Caco-2 (cell line): Measurements from ENCODE around the gene SYTL5. TPM values are rescaled to one million over a fixed set of nuclear protein-coding genes. Genes with fewer than 3 reads are reported as not detected.

Experiments used
- BruUV-seq: library from RNA; stranded (reverse); fragments of 400-500 nt; replicated peaks from 2 replicates; lab custom pipeline; 2021; lab: Mats Ljungman, UMichigan
- CTCF ChIA-PET: fragments of 300-600 bp; sonication (Branson Sonifier 250); formaldehyde crosslinking; loops from one replicate; lab custom pipeline; 2022; ENCODE audit warnings: antibody characterized with exemption; lab: Charles Lee
- POLR2A ChIA-PET: fragments of 300-600 bp; sonication (Branson Sonifier 250); formaldehyde crosslinking; loops from one replicate; lab custom pipeline; 2022; ENCODE audit warnings: antibody characterized with exemption; lab: Charles Lee
- DNase-seq, 2 experiments: peaks; one replicate each; pipeline versions ENCODE4 v3.0.0 to v3.0.0-alpha.2; 2020 to 2022
- H3K27me3 ChIP-seq: replicated peaks from 2 replicates; pipeline ENCODE4 v1.6.0; 2011; ENCODE audit warnings: low read length; ENCODE audit not compliant: control insufficient read depth, insufficient read depth
- H3K36me3 ChIP-seq: 2 replicates; pipeline ENCODE4 v1.5.1; 2011; ENCODE audit warnings: low read length; ENCODE audit not compliant: control insufficient read depth, insufficient read depth
- H3K4me1 ChIP-seq: fragments of 250-450 bp; sonication (Bioruptor Pico); 2 replicates; pipeline ENCODE4 v1.5.1; 2020; ENCODE audit warnings: mild to moderate bottlenecking
- H3K4me3 ChIP-seq: 2 replicates; pipeline ENCODE4 v1.5.1; 2011; ENCODE audit warnings: low read depth, mild to moderate bottlenecking, control low read depth, low read length
- H3K9me3 ChIP-seq: fragments of 250-450 bp; sonication (Bioruptor Pico); 2 replicates; pipeline ENCODE4 v1.5.1; 2020; ENCODE audit warnings: mild to moderate bottlenecking, moderate library complexity
- H3K27ac Mint-ChIP-seq: one replicate; pipeline ENCODE4 v1.8.0; 2022; ENCODE audit warnings: mixed read lengths; ENCODE audit not compliant: unreplicated experiment
- H3K27me3 Mint-ChIP-seq: one replicate; pipeline ENCODE4 v1.8.0; 2022; ENCODE audit warnings: mixed read lengths; ENCODE audit not compliant: insufficient read depth, unreplicated experiment
- H3K36me3 Mint-ChIP-seq: one replicate; pipeline ENCODE4 v1.8.0; 2022; ENCODE audit warnings: mild to moderate bottlenecking, mixed read lengths; ENCODE audit not compliant: insufficient read depth, unreplicated experiment
- H3K4me1 Mint-ChIP-seq: one replicate; pipeline ENCODE4 v1.8.0; 2022; ENCODE audit warnings: low read depth, mixed read lengths; ENCODE audit not compliant: unreplicated experiment
- H3K4me3 Mint-ChIP-seq: one replicate; pipeline ENCODE4 v1.8.0; 2022; ENCODE audit warnings: mild to moderate bottlenecking, moderate library complexity, mixed read lengths; ENCODE audit not compliant: unreplicated experiment
- H3K9me3 Mint-ChIP-seq: one replicate; pipeline ENCODE4 v1.8.0; 2022; ENCODE audit warnings: mixed read lengths; ENCODE audit not compliant: unreplicated experiment
- CTCF ChIP-seq, 2 experiments: fragments of 200-600 bp in 1 of 2; IDR thresholded peaks; 1 replicate in 1 of 2; 2 replicates in 1 of 2; pipeline versions ENCODE4 v1.5.1 to v1.8.0; 2011 to 2022; ENCODE audit warnings: antibody characterized with exemption in 1 of 2, control low read depth in 1 of 2, inconsistent platforms in 1 of 2, low read depth in 1 of 2, low read length in 1 of 2, mild to moderate bottlenecking in 1 of 2, moderate library complexity in 1 of 2; ENCODE audit not compliant: insufficient read depth in 1 of 2, severe bottlenecking in 1 of 2, unreplicated experiment in 1 of 2
- intact Hi-C: fragments of 100-400 bp; cut with micrococcal nuclease; formaldehyde crosslinking; loops from one replicate; pipeline ENCODE4 v1.10.0; 2022; ENCODE audit not compliant: unreplicated experiment
- total RNA-seq: library from RNA; stranded (reverse); gene quantifications from 2 replicates; pipeline ENCODE4 v1.2.3, GENCODE V29; 2022

SYTL5 gene
- total RNA-seq, 1 experiment from 2014 or later = 8.9 TPM

DNA sequence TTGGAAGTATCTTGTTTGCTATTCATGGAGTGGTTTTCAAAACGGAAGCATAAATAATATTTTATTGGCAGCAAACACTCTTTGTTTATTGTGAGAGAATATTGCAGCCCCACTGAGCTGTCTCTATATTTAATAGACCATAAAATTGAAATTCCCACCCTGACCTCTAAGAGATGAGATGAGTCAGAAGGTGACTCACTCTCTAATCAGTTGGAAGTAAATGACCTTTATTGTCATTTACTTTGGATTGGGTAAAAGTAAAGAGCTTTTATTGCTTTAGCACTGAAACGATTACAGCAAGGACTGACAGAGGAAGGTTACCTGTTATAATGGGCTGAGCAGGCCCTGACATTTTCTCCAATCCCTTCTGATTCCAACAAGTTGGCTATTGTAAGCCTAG, 55.0 kb downstream of the SYTL5 start:
- Histone ChIP-seq H3K36me3 (no peaks in the 10 kb centered on the region), H3K27me3 (no peaks in the 10 kb centered on the region), H3K4me3 (no peak overlapping the region), H3K4me1 (peaks cover 10% of the 10 kb centered on the region; the same call in 1 of the 2 replicates), H3K9me3 (no peaks in the 10 kb centered on the region)
- Mint-ChIP-seq H3K36me3 (no peaks in the 10 kb centered on the region), H3K27me3 (no peaks in the 10 kb centered on the region), H3K9me3 (no peaks in the 10 kb centered on the region), H3K4me1 (no peaks in the 10 kb centered on the region), H3K4me3 (no peak overlapping the region), H3K27ac (no peak overlapping the region)
- ChIA-PET CTCF (no interaction called here), POLR2A (no interaction called here)
- BruUV-seq = no TSS peak
- no peak for TF ChIP-seq CTCF (IDR thresholded peaks at IDR 0.05; ENCODE audit: insufficient read depth in 1 of 2, low read depth in 1 of 2, low read length in 1 of 2, severe bottlenecking in 1 of 2, unreplicated experiment in 1 of 2)
- peak in 1 of 2 experiments; percentile 2 for DNase-seq
- intact Hi-C loops = loop anchor here (5.0 kb wide), 1 partner anchor 44 kb away; no protein-coding TSS in a partner anchor

DNA sequence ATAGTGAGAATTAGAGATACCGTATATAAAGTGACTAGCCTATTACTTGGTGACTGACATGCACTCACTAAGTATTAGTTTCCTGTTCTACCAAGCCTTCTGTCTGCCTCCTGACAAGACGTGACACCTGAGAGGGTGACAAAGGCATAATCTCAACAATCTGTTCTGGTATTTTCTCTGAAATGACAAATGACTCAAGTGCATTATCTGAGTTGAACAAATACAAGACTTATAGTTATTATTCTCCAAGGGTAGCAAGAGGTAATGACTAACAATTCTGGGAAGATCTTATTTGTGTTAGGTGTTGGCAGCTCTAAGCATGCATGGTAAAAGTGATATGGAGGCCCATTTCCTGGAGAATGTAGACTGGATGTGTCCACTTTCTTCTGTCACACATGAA, 60.6 kb downstream of the SYTL5 start:
- no peak for DNase-seq
- no peaks in the 10 kb centered on the region for H3K27me3 ChIP-seq
- H3K4me3 Mint-ChIP-seq = no peak overlapping the region
- no peaks in the 10 kb centered on the region for H3K9me3 Mint-ChIP-seq
- intact Hi-C loops = no loop called here
- H3K27me3 Mint-ChIP-seq = no peaks in the 10 kb centered on the region
- no peaks in the 10 kb centered on the region for H3K4me1 Mint-ChIP-seq
- no peaks in the 10 kb centered on the region for H3K36me3 Mint-ChIP-seq
- H3K4me3 ChIP-seq = no peak overlapping the region
- TF ChIP-seq CTCF (IDR thresholded peaks at IDR 0.05; ENCODE audit: insufficient read depth in 1 of 2, low read depth in 1 of 2, low read length in 1 of 2, severe bottlenecking in 1 of 2, unreplicated experiment in 1 of 2) = no peak
- no TSS peak for BruUV-seq
- ChIA-PET CTCF (no interaction called here), POLR2A (no interaction called here)
- H3K4me1 ChIP-seq = no peaks in the 10 kb centered on the region
- no peak overlapping the region for H3K27ac Mint-ChIP-seq
- H3K36me3 ChIP-seq = no peaks in the 10 kb centered on the region
- no peaks in the 10 kb centered on the region for H3K9me3 ChIP-seq

DNA sequence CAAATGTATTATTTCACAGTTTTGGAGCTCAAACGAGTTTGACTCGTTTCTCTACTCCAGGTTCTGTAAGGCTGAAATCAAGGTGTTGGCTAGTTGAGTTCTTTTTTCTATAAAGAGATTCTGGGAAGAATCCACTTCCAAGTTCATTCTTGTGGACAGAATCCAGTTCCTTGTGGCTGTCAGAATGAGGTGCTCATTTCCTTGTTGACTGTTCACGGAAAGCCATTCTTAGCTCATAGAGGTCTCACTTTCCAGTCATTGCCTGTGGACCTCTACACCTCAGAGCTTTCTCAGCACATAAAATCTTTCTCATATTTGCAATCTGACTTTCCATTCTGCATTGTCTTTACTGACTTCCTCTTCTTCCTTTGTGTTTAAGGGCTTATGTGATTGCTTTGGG, 62.9 kb downstream of the SYTL5 start:
- Histone ChIP-seq H3K9me3 (no peaks in the 10 kb centered on the region), H3K36me3 (no peaks in the 10 kb centered on the region), H3K27me3 (no peaks in the 10 kb centered on the region), H3K4me1 (no peaks in the 10 kb centered on the region), H3K4me3 (no peak overlapping the region)
- H3K27ac Mint-ChIP-seq = no peak overlapping the region
- POLR2A ChIA-PET = no interaction called here
- no peaks in the 10 kb centered on the region for H3K9me3 Mint-ChIP-seq
- BruUV-seq = no TSS peak
- no peak for DNase-seq
- H3K36me3 Mint-ChIP-seq = no peaks in the 10 kb centered on the region
- CTCF ChIA-PET = no interaction called here
- intact Hi-C loops = no loop called here
- no peak for TF ChIP-seq CTCF (IDR thresholded peaks at IDR 0.05; ENCODE audit: insufficient read depth in 1 of 2, low read depth in 1 of 2, low read length in 1 of 2, severe bottlenecking in 1 of 2, unreplicated experiment in 1 of 2)
- H3K27me3 Mint-ChIP-seq = no peaks in the 10 kb centered on the region
- no peaks in the 10 kb centered on the region for H3K4me1 Mint-ChIP-seq
- no peak overlapping the region for H3K4me3 Mint-ChIP-seq
